Glutamatergic neuron (in vitro differentiated cells): ENCODE data around the gene ZSWIM3. TPM values are rescaled to one million over a fixed set of nuclear protein-coding genes. Genes with fewer than 3 reads are reported as not detected.
A peak's percentile ranks its signal among the peaks of the same experiment; 100 is the strongest.

Source experiments
- DNase-seq: peaks from one replicate; pipeline ENCODE4 v3.0.0; 2022
- H3K27ac Mint-ChIP-seq: one replicate; pipeline ENCODE4 v1.8.0; 2020; ENCODE audit warnings: mild to moderate bottlenecking, mixed read lengths, inconsistent platforms; ENCODE audit not compliant: unreplicated experiment
- H3K27me3 Mint-ChIP-seq: one replicate; pipeline ENCODE4 v1.8.0; 2020; ENCODE audit warnings: mild to moderate bottlenecking, moderate library complexity, mixed read lengths, inconsistent platforms; ENCODE audit not compliant: unreplicated experiment
- H3K36me3 Mint-ChIP-seq: one replicate; pipeline ENCODE4 v1.8.0; 2020; ENCODE audit warnings: mild to moderate bottlenecking, mixed read lengths, inconsistent platforms; ENCODE audit not compliant: unreplicated experiment
- H3K4me1 Mint-ChIP-seq: one replicate; pipeline ENCODE4 v1.8.0; 2020; ENCODE audit warnings: mild to moderate bottlenecking, low read depth, mixed read lengths, inconsistent platforms; ENCODE audit not compliant: unreplicated experiment
- H3K4me3 Mint-ChIP-seq: one replicate; pipeline ENCODE4 v1.8.0; 2020; ENCODE audit warnings: mild to moderate bottlenecking, mixed read lengths, inconsistent platforms; ENCODE audit not compliant: unreplicated experiment
- H3K9me3 Mint-ChIP-seq: one replicate; pipeline ENCODE4 v1.8.0; 2020; ENCODE audit warnings: mild to moderate bottlenecking, moderate library complexity, mixed read lengths, inconsistent platforms; ENCODE audit not compliant: unreplicated experiment
- CTCF ChIP-seq: fragments of 200-600 bp; sonication (generic); IDR thresholded peaks from one replicate; pipeline ENCODE4 v1.5.0; 2021; ENCODE audit not compliant: partially characterized antibody, unreplicated experiment
- total RNA-seq: library from RNA; stranded (reverse); fragmentation: NEBNext Ultra II Directional; extraction: Animal tissue kit (Norgen Biotek cat#: 25700); gene quantifications from one replicate; pipeline ENCODE4 v1.2.1, GENCODE V29; 2021; ENCODE audit not compliant: unreplicated experiment

Gene ZSWIM3
- total RNA-seq, 1 donor from 2014 or later = 7.9 TPM

- Mint-ChIP-seq H3K27me3 (peaks cover 4% of the 10 kb centered on the region), H3K9me3 (peaks cover 2% of the 10 kb centered on the region), H3K4me1 (peaks cover 3% of the 10 kb centered on the region), H3K36me3 (no peaks in the 10 kb centered on the region), H3K4me3 (peak overlapping the region; percentile 83), H3K27ac (peak overlapping the region; percentile 91)
- TF ChIP-seq CTCF = no peak
- no peak for DNase-seq
These were observed 52.6 kb downstream of the ZSWIM3 start for GRCh38 chr20:45909817-45910669.

- Mint-ChIP-seq H3K4me3 (peak overlapping the region; percentile 83), H3K4me1 (peaks cover 3% of the 10 kb centered on the region), H3K27me3 (peaks cover 4% of the 10 kb centered on the region), H3K36me3 (no peaks in the 10 kb centered on the region), H3K27ac (peak overlapping the region; percentile 91), H3K9me3 (peaks cover 1% of the 10 kb centered on the region)
- no peak for TF ChIP-seq CTCF
- peak; percentile 95 for DNase-seq
These were observed 53.5 kb downstream of the ZSWIM3 start for GRCh38 chr20:45910670-45911485.

DNA sequence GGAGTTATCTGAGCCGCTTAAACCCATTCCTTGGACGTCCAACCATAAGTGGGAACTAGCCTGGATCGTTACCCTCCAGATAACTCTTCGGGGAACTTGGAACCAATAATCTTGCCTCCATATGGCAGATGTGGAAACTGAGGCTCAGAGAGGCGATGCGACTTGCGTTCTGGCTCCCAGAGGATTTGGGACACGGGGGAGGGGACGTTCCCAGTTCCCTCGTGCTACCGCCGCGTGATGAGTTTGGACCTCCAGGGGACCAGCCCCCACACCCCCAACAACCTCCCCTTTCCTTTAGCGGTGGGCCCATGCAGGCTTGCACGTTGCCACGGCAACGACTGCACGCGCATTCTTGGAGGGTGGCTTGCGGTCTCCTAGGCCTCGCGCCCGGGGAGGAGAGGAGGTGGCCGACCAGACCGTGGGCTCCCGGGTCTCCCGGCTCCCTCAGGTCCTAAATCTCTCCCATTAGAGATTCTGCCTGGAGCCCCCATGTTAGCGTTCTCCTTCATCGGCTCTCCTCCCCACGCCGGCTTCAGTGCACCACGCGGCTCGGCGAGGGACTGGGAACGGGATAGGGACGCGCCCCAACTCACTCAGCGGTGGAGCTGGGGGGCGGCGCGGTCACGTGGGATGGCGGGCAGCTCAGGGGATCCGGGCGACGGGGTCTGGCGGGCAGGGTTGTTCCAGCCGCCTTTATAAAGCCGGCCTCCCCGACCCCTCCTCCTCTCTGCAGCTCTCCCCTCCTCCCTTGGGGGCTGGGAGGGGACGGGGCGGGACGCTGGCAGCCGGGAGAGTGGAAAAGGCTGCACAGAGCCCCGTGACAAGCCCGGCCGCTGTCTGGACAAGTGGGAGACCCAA is 54.3 kb downstream of the ZSWIM3 start, which contains the start of gene PLTP:
PLTP (minus strand) TSS at position 670 of the 858 bp plus-strand sequence. CDS start 703 bp downstream, outside the sequence.
- Mint-ChIP-seq H3K4me3 (peak within 1 kb of the TSS; percentile 83), H3K36me3 (no peaks in the 10 kb centered on the region), H3K4me1 (peaks cover 3% of the 10 kb centered on the region), H3K27ac (peak within 1 kb of the TSS; percentile 28), H3K9me3 (peaks cover 1% of the 10 kb centered on the region), H3K27me3 (peaks cover 4% of the 10 kb centered on the region)
- peak; percentile 76 for DNase-seq
- no peak for TF ChIP-seq CTCF

DNA sequence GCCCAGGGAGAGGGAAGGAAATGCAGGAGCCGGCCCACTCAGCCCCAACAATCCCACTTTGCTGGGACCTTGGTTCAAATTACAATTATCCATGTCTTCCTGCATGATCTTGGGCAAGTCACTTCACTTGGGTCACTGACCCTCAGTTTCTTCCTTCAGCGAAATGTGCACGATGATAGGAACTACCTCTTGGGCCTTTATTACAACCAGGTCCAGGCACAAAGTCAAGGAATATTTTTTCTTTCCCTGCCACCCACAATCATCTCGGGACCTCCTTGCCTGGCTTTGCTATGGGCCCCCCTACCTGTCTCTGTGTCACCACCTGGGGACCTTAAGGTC is 54.9 kb downstream of the ZSWIM3 start:
- TF ChIP-seq CTCF = no peak
- peaks cover 1% of the 10 kb centered on the region for H3K9me3 Mint-ChIP-seq
- H3K4me3 Mint-ChIP-seq = peak overlapping the region; percentile 83
- no peak for DNase-seq
- H3K36me3 Mint-ChIP-seq = no peaks in the 10 kb centered on the region
- H3K27me3 Mint-ChIP-seq = peaks cover 4% of the 10 kb centered on the region
- H3K27ac Mint-ChIP-seq = no peak overlapping the region
- H3K4me1 Mint-ChIP-seq = peaks cover 4% of the 10 kb centered on the region
